Activated naive CD4-positive, alpha-beta T cell treated with anti-CD3 and anti-CD28 coated beads for 36 hours (primary cell): Measurements from ENCODE around the gene PARVB. TPM values are rescaled to one million over a fixed set of nuclear protein-coding genes. Genes with fewer than 3 reads are reported as not detected.

Experiments used
- CTCF ChIA-PET: fragments of 350-600 bp; sonication (Branson Sonifier 250); formaldehyde crosslinking; loops from one replicate; lab custom pipeline; 2021; ENCODE audit warnings: antibody characterized with exemption; lab: Charles Lee
- DNase-seq: peaks from one replicate; pipeline ENCODE4 v3.0.0-alpha.2; 2020
- H3K27ac Mint-ChIP-seq: one replicate; pipeline ENCODE4 v1.8.0; 2021; ENCODE audit warnings: mild to moderate bottlenecking, mixed read lengths
- H3K27me3 Mint-ChIP-seq: one replicate; pipeline ENCODE4 v1.8.0; 2021; ENCODE audit warnings: low read depth, mixed read lengths
- H3K36me3 Mint-ChIP-seq: one replicate; pipeline ENCODE4 v1.8.0; 2021; ENCODE audit warnings: low read depth, mixed read lengths
- H3K4me1 Mint-ChIP-seq: one replicate; pipeline ENCODE4 v1.8.0; 2021; ENCODE audit warnings: low read depth, mixed read lengths
- H3K4me3 Mint-ChIP-seq: one replicate; pipeline ENCODE4 v1.8.0; 2021; ENCODE audit warnings: mild to moderate bottlenecking, moderate library complexity, mixed read lengths
- H3K9me3 Mint-ChIP-seq: one replicate; pipeline ENCODE4 v1.8.0; 2021; ENCODE audit warnings: mixed read lengths
- intact Hi-C: fragments of 100-400 bp; cut with micrococcal nuclease; formaldehyde crosslinking; loops from one replicate; pipeline ENCODE4 v1.15.1; 2023
- total RNA-seq, 2 experiments: library from RNA; stranded (reverse); gene quantifications; one replicate each; pipeline ENCODE4 v1.2.3, GENCODE V29; 2021

The PARVB gene
- total RNA-seq, 2 experiments from 2014 or later = 37.2 to 37.6 TPM

GRCh38 chr22:44158816-44159215 is 134.7 kb downstream of the PARVB start:
- Mint-ChIP-seq H3K27ac (no peak overlapping the region), H3K27me3 (no peaks in the 10 kb centered on the region), H3K4me3 (no peak overlapping the region), H3K36me3 (no peaks in the 10 kb centered on the region), H3K9me3 (no peaks in the 10 kb centered on the region), H3K4me1 (no peaks in the 10 kb centered on the region)
- CTCF ChIA-PET = no interaction called here
- intact Hi-C loops = no loop called here
- no peak for DNase-seq

GRCh38 chr22:44159221-44159620 is 135.1 kb downstream of the PARVB start:
- H3K9me3 Mint-ChIP-seq = no peaks in the 10 kb centered on the region
- no peak for DNase-seq
- no peak overlapping the region for H3K27ac Mint-ChIP-seq
- no peaks in the 10 kb centered on the region for H3K36me3 Mint-ChIP-seq
- no peaks in the 10 kb centered on the region for H3K4me1 Mint-ChIP-seq
- intact Hi-C loops = no loop called here
- CTCF ChIA-PET = no interaction called here
- no peak overlapping the region for H3K4me3 Mint-ChIP-seq
- H3K27me3 Mint-ChIP-seq = no peaks in the 10 kb centered on the region

GRCh38 chr22:44159811-44160210 is 135.7 kb downstream of the PARVB start:
- Mint-ChIP-seq H3K36me3 (no peaks in the 10 kb centered on the region), H3K27me3 (no peaks in the 10 kb centered on the region), H3K4me3 (no peak overlapping the region), H3K27ac (no peak overlapping the region), H3K4me1 (no peaks in the 10 kb centered on the region), H3K9me3 (no peaks in the 10 kb centered on the region)
- CTCF ChIA-PET = no interaction called here
- intact Hi-C loops = no loop called here
- no peak for DNase-seq

DNA sequence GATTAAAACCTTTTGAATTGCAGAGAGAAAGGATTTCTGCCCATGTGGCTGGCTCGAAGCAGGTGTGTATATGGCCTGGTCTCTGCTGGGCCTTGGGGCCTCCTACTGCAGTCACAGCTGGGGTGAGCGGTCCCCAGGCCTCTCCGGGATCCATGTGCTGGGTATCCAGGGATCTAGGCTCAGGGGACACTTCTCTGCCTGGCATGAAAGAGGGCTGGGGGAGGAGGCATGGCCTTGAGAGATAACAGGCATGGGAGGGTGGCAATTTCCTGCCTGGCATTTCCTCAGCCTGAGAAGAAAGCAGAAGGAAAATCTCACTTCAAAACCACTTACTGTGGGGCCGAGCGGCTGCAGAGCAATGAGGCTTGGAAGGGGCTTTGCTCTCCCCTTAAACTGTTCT is 136.3 kb downstream of the PARVB start:
- Mint-ChIP-seq H3K36me3 (no peaks in the 10 kb centered on the region), H3K27ac (no peak overlapping the region), H3K4me1 (no peaks in the 10 kb centered on the region), H3K9me3 (no peaks in the 10 kb centered on the region), H3K4me3 (no peak overlapping the region), H3K27me3 (no peaks in the 10 kb centered on the region)
- intact Hi-C loops = no loop called here
- CTCF ChIA-PET = interaction anchor here (0.6 kb wide), 1 partner anchor 11 kb away, joined by 3 read pairs; no protein-coding TSS in a partner anchor
- DNase-seq = no peak

DNA sequence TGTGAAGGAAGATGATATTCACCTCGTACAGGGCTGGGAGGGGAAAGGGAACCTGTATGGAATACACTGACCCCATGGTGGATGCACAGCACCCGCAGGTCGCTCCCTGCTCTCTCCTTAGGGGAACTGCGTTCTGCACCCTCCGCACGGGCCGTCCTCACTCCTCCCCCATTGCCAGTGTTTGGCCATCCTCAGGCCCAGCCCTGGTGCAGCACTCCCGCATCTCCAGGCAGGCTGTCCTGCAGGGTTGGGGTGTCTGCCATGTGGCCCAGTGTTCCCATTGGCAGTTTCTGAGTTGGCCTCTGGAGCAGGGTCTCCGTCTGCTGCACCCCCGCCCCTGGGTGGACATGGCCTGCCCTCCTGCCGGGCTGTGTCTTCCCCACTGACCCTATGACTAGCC is 137.6 kb downstream of the PARVB start:
- Mint-ChIP-seq H3K27ac (no peak overlapping the region), H3K36me3 (no peaks in the 10 kb centered on the region)

GRCh38 chr22:44162960-44163359 is 138.9 kb downstream of the PARVB start:
- intact Hi-C loops = no loop called here
- H3K4me1 Mint-ChIP-seq = no peaks in the 10 kb centered on the region
- no peak for DNase-seq
- no peak overlapping the region for H3K4me3 Mint-ChIP-seq
- H3K27ac Mint-ChIP-seq = no peak overlapping the region
- no peaks in the 10 kb centered on the region for H3K27me3 Mint-ChIP-seq
- CTCF ChIA-PET = no interaction called here
- no peaks in the 10 kb centered on the region for H3K36me3 Mint-ChIP-seq
- no peaks in the 10 kb centered on the region for H3K9me3 Mint-ChIP-seq

More for the DNA sequence above, 137.6 kb downstream of the PARVB start:
- H3K9me3 Mint-ChIP-seq = no peaks in the 10 kb centered on the region
- intact Hi-C loops = no loop called here
- H3K4me3 Mint-ChIP-seq = no peak overlapping the region
- no peaks in the 10 kb centered on the region for H3K27me3 Mint-ChIP-seq
- CTCF ChIA-PET = no interaction called here
- no peak for DNase-seq
- no peaks in the 10 kb centered on the region for H3K4me1 Mint-ChIP-seq

GRCh38 chr22:44163536-44163935 is 139.4 kb downstream of the PARVB start:
- intact Hi-C loops = no loop called here
- H3K4me1 Mint-ChIP-seq = no peaks in the 10 kb centered on the region
- H3K9me3 Mint-ChIP-seq = no peaks in the 10 kb centered on the region
- DNase-seq = no peak
- H3K27me3 Mint-ChIP-seq = no peaks in the 10 kb centered on the region
- CTCF ChIA-PET = no interaction called here
- H3K36me3 Mint-ChIP-seq = no peaks in the 10 kb centered on the region
- H3K27ac Mint-ChIP-seq = no peak overlapping the region
- H3K4me3 Mint-ChIP-seq = no peak overlapping the region

DNA sequence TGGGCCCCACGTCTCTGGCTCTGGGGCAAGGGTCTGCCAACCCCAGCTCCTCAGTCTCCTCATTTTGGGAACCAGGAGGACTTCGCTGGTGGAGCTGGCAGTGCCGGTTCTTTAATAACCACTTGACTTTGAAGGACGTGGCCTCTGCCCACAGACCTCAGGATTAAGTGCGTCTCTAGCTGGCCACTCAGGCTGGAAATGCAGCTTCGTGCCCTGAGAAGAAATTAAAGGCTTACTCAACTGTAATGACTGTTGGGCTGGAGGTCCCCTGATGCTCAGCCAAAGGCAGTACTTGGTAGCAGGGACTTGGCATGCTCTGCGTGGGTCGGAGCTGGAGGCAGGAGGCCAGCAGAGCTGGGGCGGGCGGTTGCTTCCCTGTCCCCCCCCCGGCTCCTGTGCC is 139.9 kb downstream of the PARVB start:
- intact Hi-C loops = no loop called here
- CTCF ChIA-PET = no interaction called here
- Mint-ChIP-seq H3K4me3 (no peak overlapping the region), H3K9me3 (no peaks in the 10 kb centered on the region), H3K36me3 (no peaks in the 10 kb centered on the region), H3K4me1 (no peaks in the 10 kb centered on the region), H3K27me3 (no peaks in the 10 kb centered on the region), H3K27ac (no peak overlapping the region)
- no peak for DNase-seq

DNA sequence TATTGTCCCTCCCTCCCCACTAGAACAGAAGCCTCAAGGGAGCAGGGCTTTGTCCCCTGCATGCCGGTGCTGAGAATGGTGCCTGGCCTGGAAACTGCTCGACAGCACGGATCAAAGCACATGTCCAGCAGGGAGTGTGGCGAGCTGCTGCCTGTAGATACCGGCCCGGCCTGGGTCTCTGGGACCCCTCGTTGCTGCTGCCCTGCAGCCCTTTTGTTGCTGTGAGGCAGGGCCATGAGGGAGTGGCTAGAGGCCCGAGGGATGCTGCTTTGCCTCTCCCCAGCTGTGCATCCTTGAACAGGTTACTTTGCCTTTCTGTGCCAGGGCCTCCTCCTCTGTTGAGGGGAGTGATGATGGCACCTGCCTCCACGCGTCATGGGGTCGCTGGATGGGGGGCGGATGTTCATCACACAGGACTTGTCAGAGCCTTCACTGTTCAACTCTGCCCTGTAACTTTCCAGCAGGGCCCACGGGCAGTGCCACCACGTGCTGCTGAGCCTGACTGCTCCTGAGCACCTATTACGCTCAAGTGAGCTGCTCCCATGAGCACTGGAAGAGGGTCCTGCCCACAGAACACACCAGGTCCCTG is 141.3 kb downstream of the PARVB start:
- H3K4me3 Mint-ChIP-seq = no peak overlapping the region
- H3K36me3 Mint-ChIP-seq = no peaks in the 10 kb centered on the region
- no peaks in the 10 kb centered on the region for H3K4me1 Mint-ChIP-seq
- CTCF ChIA-PET = no interaction called here
- no peak for DNase-seq
- H3K27me3 Mint-ChIP-seq = no peaks in the 10 kb centered on the region
- intact Hi-C loops = no loop called here
- H3K27ac Mint-ChIP-seq = no peak overlapping the region
- H3K9me3 Mint-ChIP-seq = no peaks in the 10 kb centered on the region

GRCh38 chr22:44166498-44167276 is 142.6 kb downstream of the PARVB start:
- Mint-ChIP-seq H3K27ac (no peak overlapping the region), H3K9me3 (no peaks in the 10 kb centered on the region), H3K27me3 (no peaks in the 10 kb centered on the region), H3K4me1 (no peaks in the 10 kb centered on the region), H3K36me3 (no peaks in the 10 kb centered on the region), H3K4me3 (no peak overlapping the region)
- no peak for DNase-seq
- intact Hi-C loops = no loop called here
- CTCF ChIA-PET = no interaction called here

- intact Hi-C loops = no loop called here
- no peaks in the 10 kb centered on the region for H3K4me1 Mint-ChIP-seq
- CTCF ChIA-PET = no interaction called here
- no peak overlapping the region for H3K27ac Mint-ChIP-seq
- no peaks in the 10 kb centered on the region for H3K36me3 Mint-ChIP-seq
- H3K27me3 Mint-ChIP-seq = no peaks in the 10 kb centered on the region
- DNase-seq = no peak
- H3K4me3 Mint-ChIP-seq = no peak overlapping the region
- no peaks in the 10 kb centered on the region for H3K9me3 Mint-ChIP-seq
Observed at GRCh38 chr22:44167501-44167900, 143.4 kb downstream of the PARVB start.

DNA sequence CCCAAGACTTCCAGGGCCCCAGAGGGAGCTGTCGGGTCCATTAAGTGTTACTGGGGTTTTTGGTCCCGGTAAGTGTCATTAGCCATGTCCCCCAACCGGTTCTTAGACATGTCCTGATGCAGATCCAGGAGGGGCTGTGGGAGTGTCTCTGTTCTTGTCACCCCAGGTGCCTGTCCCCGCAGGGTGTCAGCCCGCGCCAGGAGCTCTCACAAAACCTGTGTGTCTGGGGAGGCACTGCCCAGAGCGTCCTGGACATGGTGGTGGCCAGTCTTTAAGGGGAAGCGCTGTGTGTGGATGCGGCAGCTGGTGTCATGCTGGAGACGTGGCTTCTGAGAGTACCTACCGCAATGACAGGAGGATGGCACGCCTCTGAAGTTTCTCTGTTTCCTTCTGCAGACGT is 144.1 kb downstream of the PARVB start:
- Mint-ChIP-seq H3K27ac (no peak overlapping the region), H3K27me3 (no peaks in the 10 kb centered on the region), H3K9me3 (no peaks in the 10 kb centered on the region), H3K4me1 (no peaks in the 10 kb centered on the region), H3K4me3 (no peak overlapping the region), H3K36me3 (no peaks in the 10 kb centered on the region)
- intact Hi-C loops = no loop called here
- CTCF ChIA-PET = no interaction called here
- no peak for DNase-seq

GRCh38 chr22:44170470-44170869 is 146.4 kb downstream of the PARVB start:
- CTCF ChIA-PET = no interaction called here
- H3K27ac Mint-ChIP-seq = no peak overlapping the region
- H3K4me3 Mint-ChIP-seq = no peak overlapping the region
- H3K9me3 Mint-ChIP-seq = no peaks in the 10 kb centered on the region
- no peaks in the 10 kb centered on the region for H3K36me3 Mint-ChIP-seq
- intact Hi-C loops = no loop called here
- H3K27me3 Mint-ChIP-seq = no peaks in the 10 kb centered on the region
- DNase-seq = no peak
- no peaks in the 10 kb centered on the region for H3K4me1 Mint-ChIP-seq
